HEK293T (cell line): ENCODE measurements around the gene KCNK15.

Experiments
- CTCF ChIA-PET: fragments of 350-600 bp; formaldehyde crosslinking; extraction: SDS; loops from one replicate; lab custom pipeline; 2021; ENCODE audit warnings: antibody characterized with exemption, inconsistent platforms; lab: Yijun Ruan, JAX
- POLR2A ChIA-PET: fragments of 350-600 bp; formaldehyde crosslinking; extraction: SDS; loops from one replicate; lab custom pipeline; 2020; ENCODE audit warnings: antibody characterized with exemption, inconsistent platforms; lab: Yijun Ruan, JAX
- DNase-seq: peaks from one replicate; pipeline ENCODE4 v3.0.0; 2012; ENCODE audit warnings: mixed read lengths; ENCODE audit errors: extremely low spot score
- ARNT ChIP-seq: fragments of 450-650 bp; IDR thresholded peaks from 2 replicates; pipeline ENCODE4 v1.6.1; 2017; ENCODE audit warnings: mild to moderate bottlenecking
- BHLHE40 ChIP-seq: fragments of 450-650 bp; IDR thresholded peaks from 2 replicates; pipeline ENCODE4 v1.6.1; 2016; ENCODE audit warnings: mild to moderate bottlenecking, moderate library complexity, borderline replicate concordance
- CTBP1 ChIP-seq: fragments of 450-650 bp; IDR thresholded peaks from 2 replicates; pipeline ENCODE4 v1.6.1; 2016; ENCODE audit warnings: borderline replicate concordance
- ELF4 ChIP-seq: fragments of 450-650 bp; IDR thresholded peaks from 2 replicates; pipeline ENCODE4 v1.6.1; 2017; ENCODE audit warnings: antibody characterized with exemption
- FOXA1 ChIP-seq: fragments of 450-650 bp; IDR thresholded peaks from 2 replicates; pipeline ENCODE4 v1.6.1; 2016; ENCODE audit warnings: mild to moderate bottlenecking
- FOXK2 ChIP-seq: fragments of 450-650 bp; IDR thresholded peaks from 2 replicates; pipeline ENCODE4 v1.6.1; 2016; ENCODE audit warnings: mild to moderate bottlenecking
- FOXM1 ChIP-seq: fragments of 450-650 bp; IDR thresholded peaks from 2 replicates; pipeline ENCODE4 v1.6.1; 2017; ENCODE audit warnings: mild to moderate bottlenecking, borderline replicate concordance
- HDGF ChIP-seq: fragments of 450-650 bp; IDR thresholded peaks from 2 replicates; pipeline ENCODE4 v1.6.1; 2017; ENCODE audit warnings: antibody characterized with exemption, borderline replicate concordance
- L3MBTL2 ChIP-seq: fragments of 450-650 bp; conservative IDR thresholded peaks from 2 replicates; pipeline ENCODE4 v1.6.1; 2016; ENCODE audit warnings: mild to moderate bottlenecking
- LEF1 ChIP-seq: fragments of 450-650 bp; IDR thresholded peaks from 2 replicates; pipeline ENCODE4 v1.6.1; 2017; ENCODE audit warnings: mild to moderate bottlenecking, borderline replicate concordance
- NFRKB ChIP-seq: fragments of 450-650 bp; IDR thresholded peaks from 2 replicates; pipeline ENCODE4 v1.6.1; 2016; ENCODE audit warnings: mild to moderate bottlenecking, moderate library complexity
- PKNOX1 ChIP-seq: fragments of 450-650 bp; IDR thresholded peaks from 2 replicates; pipeline ENCODE4 v1.6.1; 2016
- SP1 ChIP-seq: fragments of 450-650 bp; IDR thresholded peaks from 2 replicates; pipeline ENCODE4 v1.6.1; 2017
- SUZ12 ChIP-seq: fragments of 450-650 bp; IDR thresholded peaks from 2 replicates; pipeline ENCODE4 v1.6.1; 2016; ENCODE audit warnings: mild to moderate bottlenecking
- TARDBP ChIP-seq: fragments of 450-650 bp; IDR thresholded peaks from 2 replicates; pipeline ENCODE4 v1.6.1; 2016
- ZNF384 ChIP-seq: fragments of 450-650 bp; IDR thresholded peaks from 2 replicates; pipeline ENCODE4 v1.6.1; 2016

The KCNK15 gene

GRCh38 chr20:44715499-44716308, 30.0 kb upstream of the KCNK15 start:
- no peak for TF ChIP-seq HDGF
- no peak for TF ChIP-seq ZNF384
- TF ChIP-seq FOXA1 = no peak
- TF ChIP-seq ARNT = no peak
- no peak for TF ChIP-seq TARDBP
- TF ChIP-seq ELF4 = no peak
- no peak for TF ChIP-seq SUZ12
- TF ChIP-seq PKNOX1 = no peak
- TF ChIP-seq L3MBTL2 = no peak
- TF ChIP-seq NFRKB = no peak
- TF ChIP-seq SP1 = no peak
- no peak for TF ChIP-seq CTBP1
- no peak for TF ChIP-seq BHLHE40
- no peak for TF ChIP-seq FOXK2
- no peak for TF ChIP-seq LEF1
- ChIA-PET POLR2A (no interaction called here), CTCF (no interaction called here)
- no peak for DNase-seq

- ChIA-PET CTCF (interaction anchor here (0.5 to 1.5 kb wide), 2 partner anchors 33 to 1338 kb away, joined by 3 to 4 read pairs; no protein-coding TSS in a partner anchor), POLR2A (no interaction called here)
- DNase-seq = no peak
Observed at GRCh38 chr20:44716309-44717106, 29.2 kb upstream of the KCNK15 start.

GRCh38 chr20:44717986-44718385, 27.7 kb upstream of the KCNK15 start:
- peak; percentile 49; the same call in 1 of the 2 replicates for TF ChIP-seq FOXM1
- no peak for TF ChIP-seq TARDBP
- no peak for TF ChIP-seq SUZ12
- no peak for TF ChIP-seq ARNT
- CTCF ChIA-PET = interaction anchor here (1.0 to 1.9 kb wide), 4 partner anchors 11 to 35 kb away, joined by 4 to 7 read pairs (median 4); no protein-coding TSS in a partner anchor
- POLR2A ChIA-PET = no interaction called here
- peak; percentile 55 for DNase-seq

More at GRCh38 chr20:44716309-44717106, 29.2 kb upstream of the KCNK15 start:
- no peak for TF ChIP-seq PKNOX1
- TF ChIP-seq FOXM1 = no peak
- TF ChIP-seq NFRKB = no peak
- no peak for TF ChIP-seq ARNT
- no peak for TF ChIP-seq ELF4
- TF ChIP-seq ZNF384 = no peak
- TF ChIP-seq BHLHE40 = no peak
- no peak for TF ChIP-seq FOXK2
- no peak for TF ChIP-seq FOXA1
- no peak for TF ChIP-seq HDGF
- no peak for TF ChIP-seq TARDBP
- no peak for TF ChIP-seq CTBP1
- TF ChIP-seq SP1 = no peak

- no peak for DNase-seq
- no peak for TF ChIP-seq FOXK2
- no peak for TF ChIP-seq FOXM1
- no peak for TF ChIP-seq LEF1
- TF ChIP-seq NFRKB = no peak
- TF ChIP-seq ARNT = no peak
- TF ChIP-seq TARDBP = no peak
- TF ChIP-seq BHLHE40 = no peak
- TF ChIP-seq ZNF384 = no peak
- no peak for TF ChIP-seq CTBP1
- TF ChIP-seq SUZ12 = no peak
- no peak for TF ChIP-seq HDGF
- TF ChIP-seq PKNOX1 = no peak
- ChIA-PET POLR2A (no interaction called here), CTCF (no interaction called here)
Observed at GRCh38 chr20:44719841-44720240, 25.8 kb upstream of the KCNK15 start.

GRCh38 chr20:44720621-44720996, 25.1 kb upstream of the KCNK15 start:
- no peak for TF ChIP-seq TARDBP
- no peak for TF ChIP-seq ZNF384
- CTCF ChIA-PET = no interaction called here
- POLR2A ChIA-PET = no interaction called here
- DNase-seq = no peak

- TF ChIP-seq ELF4 (no peak), LEF1 (no peak), FOXK2 (no peak), ARNT (no peak), CTBP1 (no peak), PKNOX1 (no peak)
- CTCF ChIA-PET = no interaction called here
- DNase-seq = no peak
- POLR2A ChIA-PET = no interaction called here
Observed at GRCh38 chr20:44720997-44721784, 24.5 kb upstream of the KCNK15 start.
